Mucosa of gallbladder (tissue), 1 donor: ENCODE data around the gene RHEB. TPM values are rescaled to one million over a fixed set of nuclear protein-coding genes. Genes with fewer than 3 reads are reported as not detected.

Source experiments
- DNase-seq: peaks from one replicate; pipeline ENCODE4 v3.0.0-alpha.2; 2020; ENCODE audit warnings: low spot score
- total RNA-seq: library from RNA; stranded (reverse); gene quantifications from one replicate; pipeline ENCODE4 v1.2.1, GENCODE V29; 2021
- donor health status: DM: no; HTN: no; CAD: no.

RHEB gene
- total RNA-seq, 1 donor from 2014 or later, result 75.2 TPM

DNA sequence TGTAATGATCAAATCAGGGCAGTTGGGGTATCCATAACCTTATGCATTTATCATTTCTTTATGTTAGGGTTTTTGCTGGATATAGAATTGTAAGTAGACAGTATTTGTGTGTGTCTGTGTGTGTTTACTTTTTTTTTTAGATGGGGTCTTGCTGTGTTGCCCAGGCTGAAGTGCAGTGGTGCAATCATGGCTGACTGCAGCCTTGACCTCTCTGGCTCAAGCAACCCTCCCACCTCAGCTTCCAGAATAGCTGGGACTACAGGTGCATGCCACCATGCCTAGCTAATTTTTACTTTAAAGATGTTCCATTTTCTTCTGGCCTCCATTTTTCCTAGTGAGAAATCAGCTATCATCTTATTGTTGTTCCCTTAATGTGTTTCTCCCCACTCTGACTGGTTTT lies 10.1 kb upstream of the RHEB start:
- no peak for DNase-seq

DNA sequence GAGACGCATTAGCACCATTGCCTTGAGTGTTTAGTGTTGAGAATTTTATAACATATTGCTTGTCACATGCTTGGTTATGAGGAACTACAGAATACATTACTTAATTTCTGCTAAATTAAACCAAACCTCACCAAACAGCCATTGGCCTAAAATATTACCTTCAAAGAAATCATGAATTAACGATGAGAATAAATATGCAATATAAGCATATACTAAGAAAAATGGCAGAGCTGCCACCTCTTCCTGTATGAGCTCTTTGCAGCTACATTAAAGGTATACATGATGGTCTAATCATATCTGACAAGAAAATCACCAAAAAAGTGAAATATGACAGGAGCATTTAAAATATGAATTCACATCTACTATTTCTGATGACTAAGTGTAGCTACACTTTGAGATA lies 5.2 kb upstream of the RHEB start:
- DNase-seq, result no peak

DNA sequence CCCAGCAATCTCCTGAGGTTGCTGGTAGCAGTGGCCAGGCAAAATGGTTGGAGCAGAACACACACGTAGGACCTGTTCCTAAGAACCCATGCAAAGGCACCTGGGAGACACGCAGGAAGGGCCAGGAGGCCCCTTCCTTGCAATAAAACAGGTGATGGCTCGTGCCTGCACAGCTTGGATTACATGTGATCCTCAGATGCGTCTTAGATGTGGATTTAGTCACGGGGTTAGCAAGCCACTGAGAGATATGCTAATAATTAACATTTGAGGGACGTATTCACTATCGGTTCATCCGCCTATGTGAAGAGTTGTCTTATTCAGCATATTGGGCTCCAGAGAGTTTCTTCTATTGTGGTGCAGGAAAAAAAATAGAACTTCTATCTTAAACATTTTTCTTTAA lies 4.6 kb upstream of the RHEB start:
- DNase-seq, result no peak

DNA sequence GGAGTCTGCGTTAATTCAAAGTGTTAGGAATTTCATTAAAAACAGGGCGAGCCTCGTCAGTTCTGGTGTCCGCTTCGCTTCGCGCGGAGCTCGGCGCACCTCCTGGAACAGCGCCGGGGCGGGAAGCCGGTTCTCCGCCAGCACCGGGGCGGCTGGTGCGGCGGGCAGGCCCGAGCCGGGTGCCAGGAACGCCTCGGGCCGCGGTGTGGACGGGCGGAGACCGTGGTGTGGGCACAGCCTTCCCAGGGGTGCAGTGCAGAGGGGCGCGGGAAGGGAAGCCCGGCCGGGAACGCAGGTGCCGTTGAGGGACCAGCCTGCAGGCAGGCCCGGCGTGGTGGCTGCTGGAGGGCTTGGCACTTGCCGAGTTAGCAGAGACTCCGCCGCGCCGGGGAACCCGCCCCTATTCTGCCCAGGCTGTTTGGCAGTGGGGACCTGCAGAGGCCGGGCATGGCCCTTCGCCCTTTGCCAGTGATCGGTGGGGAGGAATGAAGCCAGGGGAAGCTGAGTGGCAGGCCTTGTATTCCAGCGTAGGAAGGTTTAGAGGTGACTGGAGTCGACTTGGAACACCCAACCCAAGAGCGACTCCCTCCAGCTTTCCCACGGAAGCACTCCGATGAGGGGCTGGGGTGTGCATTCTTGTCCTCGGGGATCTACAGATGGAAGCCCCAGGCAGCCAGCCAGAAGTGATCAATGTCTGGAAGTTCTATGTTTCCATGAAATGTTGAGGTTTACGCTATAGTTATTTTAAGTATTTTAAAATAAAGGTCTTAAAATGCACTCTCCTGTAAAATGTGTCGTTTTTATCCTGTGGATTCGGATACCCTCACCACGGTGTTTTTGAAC lies 945 bp upstream of the RHEB start:
- DNase-seq, result peak; percentile 24

DNA sequence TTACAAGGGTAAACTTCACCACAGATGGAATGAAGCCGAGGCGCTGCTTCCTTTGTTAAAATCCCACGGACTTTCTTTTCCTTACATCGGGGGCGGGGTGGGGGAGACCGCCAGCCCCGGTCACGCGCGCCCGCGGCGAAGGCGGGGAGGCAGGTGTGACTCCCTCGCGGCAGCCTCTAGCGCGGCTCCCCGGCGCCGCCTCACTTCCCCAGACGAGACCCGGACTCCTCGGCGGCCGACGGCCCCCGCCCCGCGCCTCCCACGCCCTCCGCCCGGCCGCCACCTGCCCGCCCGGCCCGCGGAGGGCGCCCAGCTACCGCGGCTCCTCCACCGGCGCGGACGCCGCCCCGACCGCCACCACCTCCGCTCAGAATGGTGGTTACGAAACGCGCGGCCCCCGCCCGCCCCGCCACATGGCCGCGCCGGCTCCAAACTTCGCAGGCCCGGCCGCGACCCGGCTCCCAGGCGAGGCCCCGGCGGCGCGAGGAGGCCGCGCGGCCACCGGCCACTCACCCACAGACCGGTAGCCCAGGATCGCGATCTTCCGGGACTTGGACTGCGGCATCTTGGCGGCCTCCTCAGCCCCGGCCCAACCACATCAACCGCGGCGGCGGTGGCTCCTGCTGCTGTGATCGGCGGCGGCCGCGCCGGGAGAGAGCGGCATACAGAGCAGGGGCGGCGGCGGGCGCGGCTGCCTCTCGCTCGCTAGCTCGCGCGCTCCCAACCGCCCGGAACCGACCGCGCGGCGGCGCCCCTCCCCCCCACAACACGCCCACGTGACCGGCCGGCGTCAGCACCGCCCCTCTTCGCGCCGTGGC lies 539 bp downstream of the RHEB start:
- DNase-seq, result peak; percentile 65

DNA sequence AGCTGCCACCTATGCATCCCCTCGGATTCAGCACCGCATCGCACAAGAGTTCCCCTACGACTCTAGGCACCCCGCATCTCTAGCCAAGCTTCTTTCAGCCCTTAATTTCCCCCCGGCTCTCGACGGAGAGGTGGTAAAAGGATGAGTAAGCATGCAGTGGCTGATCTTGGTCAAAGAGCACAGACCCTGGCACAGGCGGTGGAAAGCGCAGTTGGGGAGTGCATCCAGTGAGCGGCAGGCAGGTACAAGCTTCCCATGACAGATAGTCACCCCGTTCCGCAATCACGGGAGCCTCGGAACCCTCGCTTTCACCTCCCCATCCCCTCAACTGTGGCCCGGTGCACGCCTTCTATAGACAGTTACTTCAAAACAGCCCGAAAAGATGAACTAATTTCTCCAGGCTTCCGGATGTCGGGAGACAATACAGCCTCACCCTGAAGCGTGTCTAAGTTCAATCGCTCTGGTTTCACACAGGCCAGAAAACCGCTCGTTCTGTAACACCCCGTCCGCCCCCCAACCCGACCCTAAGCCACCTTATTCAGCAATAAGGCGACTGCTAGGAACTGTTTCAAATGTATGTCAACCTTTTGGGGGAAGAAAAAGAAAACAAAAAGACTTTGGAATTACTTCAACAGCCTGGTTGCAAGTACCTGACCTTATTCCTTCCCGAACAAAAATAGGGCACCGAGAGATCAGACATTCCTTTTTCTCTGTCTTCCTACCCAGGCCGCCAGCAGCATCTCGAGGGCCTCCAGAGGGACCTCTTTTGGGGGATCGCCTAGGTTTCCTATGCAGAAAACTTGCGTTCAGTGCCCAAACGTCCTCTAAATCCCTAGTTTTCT lies 1.4 kb downstream of the RHEB start:
- DNase-seq, result peak; percentile 38

DNA sequence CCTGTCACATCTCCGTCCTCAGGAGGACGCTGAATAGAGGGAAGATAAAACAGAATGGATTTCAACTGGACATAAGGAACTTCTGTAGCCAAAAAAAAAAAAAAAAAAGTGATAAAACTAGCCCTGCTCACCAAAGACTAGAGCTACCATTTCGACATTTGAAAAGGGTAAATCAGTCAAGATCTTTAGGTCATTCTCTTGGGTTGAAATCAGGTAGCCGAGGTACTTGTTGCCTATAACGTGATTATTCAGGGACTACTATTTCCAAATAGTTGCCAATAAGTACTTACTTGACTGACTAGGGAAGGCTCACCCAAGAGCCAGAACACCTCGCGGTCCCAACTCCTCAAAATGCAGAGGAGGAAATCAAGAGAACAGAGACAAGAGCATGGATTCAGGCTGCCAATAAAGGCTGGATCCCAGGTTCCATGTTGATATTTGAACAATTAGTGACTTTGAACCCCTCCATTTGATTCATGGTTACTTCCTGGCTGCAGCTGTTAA lies 2.0 kb downstream of the RHEB start:
- no peak for DNase-seq

DNA sequence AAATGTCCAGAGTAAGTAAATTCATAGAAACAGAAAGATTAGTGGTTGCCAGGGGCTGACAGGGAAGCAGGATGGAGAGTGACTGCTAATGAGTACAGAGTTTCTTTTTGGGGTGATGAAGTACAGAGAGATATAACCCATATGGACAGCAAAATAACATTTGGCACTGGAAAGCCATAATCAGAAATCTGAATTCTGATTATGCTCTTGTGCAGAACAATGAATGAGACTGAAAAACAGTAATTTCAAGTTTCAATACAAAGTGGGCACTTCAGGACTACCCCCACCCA lies 4.5 kb downstream of the RHEB start:
- no peak for DNase-seq

DNA sequence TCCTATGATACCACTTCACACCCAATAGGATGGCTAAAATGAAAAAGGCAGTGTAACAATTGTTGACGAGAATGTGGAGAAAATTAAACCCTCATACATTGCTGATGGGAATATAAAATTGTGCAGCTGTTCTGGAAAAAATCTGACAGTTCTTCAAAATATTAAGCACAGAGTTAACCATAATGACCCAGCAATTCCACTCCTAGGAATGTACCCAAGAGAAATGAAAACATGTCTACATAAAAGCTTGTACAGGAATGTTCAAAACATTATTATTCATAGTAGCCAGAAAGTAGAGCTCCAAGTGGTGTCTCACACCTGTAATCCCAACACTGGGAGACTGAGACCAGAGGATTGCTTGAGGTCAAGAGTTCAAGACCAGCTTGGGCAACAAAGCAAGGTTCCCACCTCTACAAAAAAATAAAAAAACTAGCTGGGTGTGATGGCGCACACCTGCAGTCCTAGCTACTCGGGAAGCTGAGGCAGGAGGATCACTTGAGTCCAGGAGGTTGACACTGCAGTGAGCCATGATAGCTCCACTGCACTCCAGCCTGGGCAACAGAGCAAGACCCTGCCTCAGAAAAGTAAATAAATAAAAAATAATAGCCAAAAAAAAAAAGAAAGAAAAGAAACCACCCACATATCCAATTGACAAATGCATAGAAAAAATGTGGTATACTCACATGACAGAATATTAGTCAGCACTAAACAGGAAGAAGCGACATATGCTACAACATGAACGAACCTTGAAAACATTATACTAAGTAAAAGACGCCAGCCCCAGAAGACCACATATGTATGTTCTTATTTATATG lies 5.0 kb downstream of the RHEB start:
- DNase-seq, result no peak

DNA sequence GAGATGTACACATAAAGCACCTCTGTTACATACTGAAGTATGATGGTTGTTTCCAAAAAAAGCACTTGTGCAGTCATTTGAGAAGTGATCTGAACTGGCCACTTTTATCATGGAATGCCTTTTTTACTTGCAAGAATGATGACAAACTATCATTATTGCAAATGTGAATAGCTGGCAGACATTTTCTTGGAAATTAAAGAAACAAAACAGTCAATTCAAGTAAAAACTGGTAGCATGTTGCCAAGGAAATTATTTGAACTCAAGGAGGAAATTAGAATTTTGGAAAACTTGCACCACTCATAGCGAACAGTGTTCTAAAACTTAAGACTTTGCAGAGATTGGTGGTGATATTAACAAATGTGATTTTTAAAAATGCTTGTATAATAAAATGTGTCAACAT lies 6.6 kb downstream of the RHEB start:
- DNase-seq, result no peak

DNA sequence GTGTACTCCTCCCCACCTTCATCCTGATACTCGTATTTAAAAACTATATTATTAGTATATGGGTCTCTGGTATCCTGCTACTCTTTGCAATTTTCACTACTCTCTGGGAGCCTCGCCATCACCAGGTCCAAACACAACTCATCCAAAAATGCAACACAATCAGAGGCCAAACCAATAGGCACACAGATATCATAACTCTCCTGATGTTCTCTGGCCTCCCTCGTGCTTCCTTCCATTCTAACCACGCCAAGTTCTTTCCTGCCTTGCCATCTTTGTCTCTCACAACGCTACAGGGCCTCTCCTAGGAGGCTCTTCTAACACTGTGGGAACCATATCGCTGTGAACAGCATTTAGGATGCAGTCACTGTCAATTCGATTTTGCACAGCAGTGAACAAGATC lies 7.3 kb downstream of the RHEB start:
- DNase-seq, result no peak

DNA sequence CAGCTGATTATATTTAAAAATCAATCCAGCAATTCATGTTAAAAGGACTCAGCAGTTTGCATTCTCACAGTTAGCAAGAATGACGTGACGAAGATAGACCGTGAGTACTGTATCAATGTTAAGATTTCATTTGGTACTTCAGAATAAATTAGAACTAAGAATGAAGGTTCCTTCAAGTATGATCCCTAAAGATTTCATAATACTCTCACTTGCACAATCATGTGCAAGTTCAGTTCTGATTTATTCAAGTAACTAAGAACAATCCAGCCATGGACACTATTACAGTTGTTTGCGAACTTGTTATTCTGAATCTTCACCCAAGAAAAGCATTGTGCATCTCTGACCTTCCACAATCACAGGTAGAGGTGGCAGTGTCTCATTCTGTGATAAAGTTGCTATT lies 7.7 kb downstream of the RHEB start:
- no peak for DNase-seq

DNA sequence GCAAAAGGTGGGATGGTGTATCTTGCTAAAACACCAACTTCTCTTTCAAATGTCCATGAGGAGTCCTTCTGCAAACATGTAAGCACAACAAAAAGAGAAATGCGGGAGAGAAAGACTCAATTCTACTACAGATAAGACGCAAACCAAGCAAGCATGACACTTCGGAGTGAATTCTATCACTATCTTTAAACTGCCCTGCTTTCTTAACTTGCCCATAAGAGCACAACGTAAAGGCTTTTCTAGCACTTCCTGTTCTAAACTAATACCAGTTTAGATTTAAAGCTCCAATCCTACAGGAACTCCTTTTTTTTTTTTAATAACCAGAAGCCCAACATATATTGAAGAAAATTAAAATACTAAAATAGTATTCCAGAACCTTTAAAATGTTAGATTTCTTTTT lies 8.4 kb downstream of the RHEB start:
- no peak for DNase-seq

DNA sequence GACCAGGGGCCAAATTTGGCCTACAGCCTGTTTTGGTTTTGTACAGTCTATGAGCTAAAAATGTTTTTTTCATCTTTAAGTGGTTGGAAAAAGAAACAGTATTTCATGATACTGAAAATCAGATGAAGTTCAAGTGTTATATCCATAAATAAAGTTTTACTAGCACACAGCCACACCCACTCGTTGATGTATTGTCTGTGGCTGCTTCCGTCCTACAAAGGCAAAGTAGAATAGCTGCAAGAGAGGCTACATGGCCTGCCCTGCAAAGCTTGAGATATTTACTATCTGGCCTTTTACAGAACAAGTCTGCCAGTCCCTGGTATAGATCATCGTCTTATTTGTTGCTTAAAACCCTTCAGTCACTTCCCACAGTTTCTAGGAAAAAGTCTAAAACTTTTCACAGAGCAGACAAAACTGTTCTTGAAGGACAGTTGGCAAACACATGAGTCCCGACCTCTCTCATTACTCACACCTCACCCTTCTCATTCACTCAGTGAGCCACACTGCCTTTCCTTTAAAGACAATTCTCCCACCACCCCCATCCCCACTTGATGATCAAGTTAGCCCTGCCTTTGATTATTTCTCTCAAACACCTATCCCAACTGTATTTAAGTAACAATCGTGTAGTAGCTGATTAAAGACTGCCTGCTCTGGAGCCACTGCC lies 9.9 kb downstream of the RHEB start:
- DNase-seq, result no peak

DNA sequence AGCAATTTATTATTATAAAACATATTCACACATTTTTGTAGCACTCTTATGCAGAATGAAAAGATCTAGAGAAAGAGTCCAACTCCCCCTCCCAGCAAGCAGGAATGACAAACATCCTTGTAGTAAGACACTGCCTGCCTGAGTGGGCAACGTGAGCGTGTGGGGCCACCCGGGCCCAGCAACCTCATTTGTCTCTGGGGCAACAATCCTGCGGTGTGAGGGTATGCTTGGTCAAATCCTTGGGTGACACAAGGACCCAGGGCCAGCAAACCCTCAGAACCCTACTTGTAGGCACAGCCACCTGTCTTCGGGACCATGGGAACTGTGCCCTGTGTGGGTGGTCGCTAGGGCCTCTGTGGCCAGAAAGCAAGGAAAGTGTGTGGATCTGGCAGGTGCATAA lies 10.7 kb downstream of the RHEB start:
- no peak for DNase-seq

DNA sequence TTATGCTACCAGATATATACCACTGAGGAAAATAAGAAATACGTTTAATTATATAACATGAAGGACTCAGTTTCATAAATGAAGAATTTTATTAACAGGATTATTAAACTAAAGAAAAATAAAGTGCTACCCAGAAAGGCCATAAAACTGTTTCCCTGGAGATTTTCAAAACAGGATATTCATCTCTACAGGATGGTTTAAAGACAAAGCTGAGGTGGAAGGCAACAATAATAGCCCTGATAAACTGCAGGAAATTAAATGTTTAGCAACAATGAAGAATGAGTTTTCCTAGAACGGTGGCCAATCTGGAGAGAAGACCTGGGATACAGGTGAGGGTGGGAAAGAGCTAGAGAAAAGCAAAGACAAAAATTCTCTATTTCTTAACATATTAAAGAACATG lies 11.9 kb downstream of the RHEB start:
- DNase-seq, result no peak

DNA sequence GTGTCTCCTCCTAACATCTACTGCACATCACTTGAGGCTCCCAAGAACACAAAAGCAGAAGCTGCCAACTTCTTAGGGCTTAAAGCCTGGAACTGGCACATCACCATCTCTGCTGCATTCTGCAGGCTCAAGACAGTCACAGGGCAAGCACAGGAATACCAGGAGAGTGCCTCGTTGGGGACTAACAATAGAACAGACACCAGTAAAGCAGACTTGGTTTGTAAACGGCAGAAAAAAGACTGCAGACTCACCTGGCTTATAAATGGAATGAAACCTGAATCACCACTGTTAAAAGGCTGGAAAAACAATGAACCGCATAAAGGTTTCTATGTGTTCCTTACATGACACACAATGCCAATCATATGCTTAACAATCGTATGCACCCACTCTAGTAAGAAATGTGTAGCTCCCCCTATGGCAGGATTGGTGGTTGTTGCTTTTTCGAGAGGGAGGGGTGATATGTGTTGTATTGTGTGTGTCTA lies 12.8 kb downstream of the RHEB start:
- no peak for DNase-seq

DNA sequence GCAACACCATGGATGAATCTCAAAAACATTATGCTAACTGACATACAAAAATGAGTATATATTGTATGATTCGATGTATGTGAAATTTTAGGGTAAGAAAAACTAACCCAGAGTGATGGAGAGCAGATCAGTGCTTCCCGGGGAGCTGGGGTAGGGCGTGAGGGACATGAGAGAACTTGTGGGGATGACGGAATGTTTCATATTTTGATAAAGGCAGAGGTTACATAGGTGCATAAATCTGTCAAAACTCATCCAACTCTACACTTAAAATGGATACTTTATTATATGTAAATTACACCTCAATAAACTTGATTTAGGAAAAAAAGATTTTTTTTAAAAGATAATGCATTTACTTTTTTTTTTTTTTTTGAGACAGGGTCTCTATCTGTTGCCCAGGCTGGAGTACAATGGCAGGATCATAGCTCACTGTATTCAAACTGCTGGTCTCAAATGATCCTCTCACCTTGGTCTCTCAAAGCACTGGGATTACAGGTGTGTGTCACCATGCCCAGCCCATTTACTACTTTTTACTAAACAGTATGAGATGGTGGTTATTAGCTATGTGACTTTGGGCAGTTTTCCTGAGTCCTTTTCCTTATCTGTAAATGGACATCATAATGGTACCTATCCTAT lies 13.7 kb downstream of the RHEB start:
- DNase-seq, result no peak

DNA sequence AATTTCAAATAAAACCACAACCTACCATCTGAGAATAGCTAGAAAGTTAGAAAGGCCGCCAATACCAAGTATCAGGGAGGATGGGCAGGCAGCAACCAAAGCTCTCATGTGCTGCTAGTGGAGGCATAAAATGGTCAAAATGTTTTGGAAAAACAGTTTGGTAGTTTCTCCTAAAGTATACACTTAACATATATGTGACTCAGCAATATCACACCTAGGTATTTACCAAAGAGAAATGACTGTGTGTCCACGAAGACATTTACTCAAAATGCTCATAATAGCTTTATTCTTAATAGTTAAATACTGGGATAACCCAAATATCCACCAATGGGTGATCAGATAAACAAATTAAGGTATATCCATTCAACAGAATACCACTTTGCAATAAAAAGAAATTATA lies 14.3 kb downstream of the RHEB start:
- DNase-seq, result no peak

DNA sequence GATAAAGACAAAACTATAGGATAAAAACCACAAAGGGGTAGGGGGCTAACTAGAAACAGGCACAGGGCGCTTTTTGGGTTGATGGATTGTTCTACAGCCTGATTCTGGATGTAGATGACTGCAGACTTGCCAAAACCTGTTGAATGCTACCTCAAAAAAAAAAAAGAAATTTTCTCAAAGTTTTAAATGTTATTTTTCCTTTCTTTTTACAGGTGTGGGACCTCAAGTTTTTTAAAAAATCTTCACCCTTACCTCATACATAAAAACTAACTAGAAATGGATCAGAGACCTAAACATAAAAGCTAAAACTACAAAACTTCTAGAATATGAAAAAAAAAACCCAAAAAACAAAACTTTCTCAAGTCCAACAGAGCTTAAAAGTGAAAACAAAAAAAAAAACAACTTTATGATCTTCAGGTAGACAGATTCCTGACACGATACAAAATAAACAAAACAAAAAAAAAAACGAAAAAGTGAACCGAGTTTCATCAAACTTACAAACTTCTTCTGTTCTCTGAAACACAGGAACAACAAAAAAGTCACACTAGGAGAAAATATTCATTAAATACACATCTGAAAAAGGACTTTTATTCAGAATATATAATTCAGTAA lies 14.9 kb downstream of the RHEB start:
- DNase-seq, result no peak
